Mesothelial cell of epicardium (in vitro differentiated cells): ENCODE measurements around the gene HOXA2. TPM values are rescaled to one million over a fixed set of nuclear protein-coding genes. Genes with fewer than 3 reads are reported as not detected.

Experiments
- DNase-seq, 2 experiments: peaks; one replicate each; pipeline ENCODE4 v3.0.0; 2021; ENCODE audit warnings: low spot score in 2 of 2; ENCODE audit not compliant: unreplicated experiment in 2 of 2
- H3K27ac Mint-ChIP-seq: 2 replicates; pipeline ENCODE4 v1.8.0; 2021; ENCODE audit warnings: mixed read lengths
- H3K27me3 Mint-ChIP-seq: 2 replicates; pipeline ENCODE4 v1.8.0; 2021; ENCODE audit warnings: low read depth, mixed read lengths
- H3K36me3 Mint-ChIP-seq: 2 replicates; pipeline ENCODE4 v1.8.0; 2021; ENCODE audit warnings: mixed read lengths
- H3K4me1 Mint-ChIP-seq: 2 replicates; pipeline ENCODE4 v1.8.0; 2021; ENCODE audit warnings: mixed read lengths
- H3K4me3 Mint-ChIP-seq: 2 replicates; pipeline ENCODE4 v1.8.0; 2021; ENCODE audit warnings: mild to moderate bottlenecking, moderate library complexity, mixed read lengths
- H3K9me3 Mint-ChIP-seq: 2 replicates; pipeline ENCODE4 v1.8.0; 2021; ENCODE audit warnings: mixed read lengths
- total RNA-seq: library from RNA; stranded (reverse); gene quantifications from 3 replicates; pipeline ENCODE4 v1.2.1, GENCODE V29; 2021
- TF ChIP-seq, protein P1 (sequence below): fragments of 200-600 bp; sonication (generic); IDR thresholded peaks from one replicate; pipeline ENCODE4 v1.5.0; 2021; ENCODE audit warnings: antibody characterized with exemption; ENCODE audit not compliant: unreplicated experiment

Gene HOXA2
- total RNA-seq, 1 donor from 2014 or later: 33.9 TPM

DNA sequence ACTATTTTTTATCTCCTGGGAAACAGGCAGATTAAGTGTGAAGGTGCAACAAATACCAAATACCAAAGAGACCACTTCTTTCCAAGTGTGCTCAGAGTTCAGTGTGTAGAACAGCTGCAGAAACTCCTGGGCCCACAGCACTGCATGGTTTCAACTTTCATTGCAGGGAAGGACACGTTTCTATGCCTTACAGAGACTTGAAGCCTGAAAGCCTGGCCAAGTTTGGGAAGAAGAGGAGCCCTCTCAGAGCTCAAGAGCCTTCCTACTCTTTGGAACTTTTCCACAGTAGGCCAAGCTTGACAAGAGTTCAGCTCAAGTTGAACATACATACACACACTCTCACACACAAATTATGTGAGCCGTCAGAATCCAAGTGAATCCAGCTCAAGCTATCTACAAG lies 25.6 kb upstream of the HOXA2 start:
- TF ChIP-seq, protein P1, sequence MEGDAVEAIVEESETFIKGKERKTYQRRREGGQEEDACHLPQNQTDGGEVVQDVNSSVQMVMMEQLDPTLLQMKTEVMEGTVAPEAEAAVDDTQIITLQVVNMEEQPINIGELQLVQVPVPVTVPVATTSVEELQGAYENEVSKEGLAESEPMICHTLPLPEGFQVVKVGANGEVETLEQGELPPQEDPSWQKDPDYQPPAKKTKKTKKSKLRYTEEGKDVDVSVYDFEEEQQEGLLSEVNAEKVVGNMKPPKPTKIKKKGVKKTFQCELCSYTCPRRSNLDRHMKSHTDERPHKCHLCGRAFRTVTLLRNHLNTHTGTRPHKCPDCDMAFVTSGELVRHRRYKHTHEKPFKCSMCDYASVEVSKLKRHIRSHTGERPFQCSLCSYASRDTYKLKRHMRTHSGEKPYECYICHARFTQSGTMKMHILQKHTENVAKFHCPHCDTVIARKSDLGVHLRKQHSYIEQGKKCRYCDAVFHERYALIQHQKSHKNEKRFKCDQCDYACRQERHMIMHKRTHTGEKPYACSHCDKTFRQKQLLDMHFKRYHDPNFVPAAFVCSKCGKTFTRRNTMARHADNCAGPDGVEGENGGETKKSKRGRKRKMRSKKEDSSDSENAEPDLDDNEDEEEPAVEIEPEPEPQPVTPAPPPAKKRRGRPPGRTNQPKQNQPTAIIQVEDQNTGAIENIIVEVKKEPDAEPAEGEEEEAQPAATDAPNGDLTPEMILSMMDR: no peak
- Mint-ChIP-seq H3K4me3 (peak overlapping the region; percentile 88), H3K9me3 (no peaks in the 10 kb centered on the region), H3K27me3 (no peaks in the 10 kb centered on the region), H3K36me3 (peaks cover 24% of the 10 kb centered on the region), H3K4me1 (peaks cover 84% of the 10 kb centered on the region), H3K27ac (peak overlapping the region; percentile 100)
- DNase-seq: no peak

DNA sequence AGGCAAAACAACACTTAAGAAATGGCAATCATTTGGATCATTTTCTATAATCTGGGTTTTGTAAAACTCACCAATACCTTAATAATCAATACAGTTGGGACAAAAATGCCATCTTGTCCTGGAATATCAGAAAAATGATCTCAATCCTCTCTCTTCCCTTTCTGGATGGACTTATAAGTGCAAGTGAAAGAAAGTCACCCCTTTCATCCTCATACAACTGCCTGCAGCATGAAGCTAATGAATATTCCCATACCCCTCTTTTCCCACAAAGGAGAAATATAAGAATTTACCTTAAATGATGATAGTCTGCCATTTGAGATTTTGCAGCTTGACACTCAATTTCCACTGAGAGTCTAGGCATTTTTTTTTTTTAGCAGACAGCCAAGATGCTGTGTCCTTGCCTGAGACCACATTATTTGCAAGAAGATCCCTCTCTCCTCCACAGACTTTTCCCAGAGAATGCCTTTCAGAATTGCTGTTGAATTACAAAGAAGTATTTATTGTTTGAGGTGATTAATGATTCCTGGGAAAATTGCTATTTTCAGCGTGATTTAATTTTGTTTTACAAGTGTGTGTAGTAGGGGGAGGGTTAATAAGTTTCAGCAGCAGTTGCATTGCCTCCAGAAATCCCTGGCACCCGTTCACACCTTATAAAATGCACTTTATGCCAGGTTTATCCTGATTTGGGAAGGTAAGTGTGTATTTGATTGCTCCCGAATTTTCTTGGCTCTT lies 24.3 kb upstream of the HOXA2 start:
- no peak for DNase-seq
- peak overlapping the region; percentile 88 for H3K4me3 Mint-ChIP-seq
- H3K27me3 Mint-ChIP-seq: no peaks in the 10 kb centered on the region
- peak overlapping the region; percentile 100 for H3K27ac Mint-ChIP-seq
- H3K36me3 Mint-ChIP-seq: peaks cover 35% of the 10 kb centered on the region
- TF ChIP-seq, protein P1: no peak
- H3K4me1 Mint-ChIP-seq: peaks cover 86% of the 10 kb centered on the region
- no peaks in the 10 kb centered on the region for H3K9me3 Mint-ChIP-seq

DNA sequence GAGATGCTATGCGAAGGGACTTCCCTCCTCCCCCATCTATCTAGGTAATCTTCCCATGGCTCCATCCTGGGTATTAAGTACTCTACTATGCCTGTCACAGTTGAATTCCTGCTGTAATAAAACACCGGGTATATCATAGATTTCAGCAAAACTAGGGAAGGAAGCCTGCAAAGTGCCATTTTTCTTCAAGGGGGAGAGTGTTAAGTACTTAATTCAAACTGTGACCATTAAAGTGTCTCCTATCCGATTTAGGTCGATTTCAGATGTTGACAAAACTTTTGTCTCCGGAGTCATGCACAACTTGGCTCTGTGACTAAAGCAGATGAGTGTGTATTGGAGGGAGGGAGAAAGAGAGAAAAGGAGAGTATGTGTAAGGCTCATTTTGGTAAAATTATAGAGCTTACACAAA lies 23.5 kb upstream of the HOXA2 start:
- H3K36me3 Mint-ChIP-seq: peaks cover 36% of the 10 kb centered on the region
- peak overlapping the region; percentile 88 for H3K4me3 Mint-ChIP-seq
- peak overlapping the region; percentile 100 for H3K27ac Mint-ChIP-seq
- H3K9me3 Mint-ChIP-seq: no peaks in the 10 kb centered on the region
- H3K4me1 Mint-ChIP-seq: peaks cover 86% of the 10 kb centered on the region
- no peak for DNase-seq
- TF ChIP-seq, protein P1: no peak
- H3K27me3 Mint-ChIP-seq: no peaks in the 10 kb centered on the region

DNA sequence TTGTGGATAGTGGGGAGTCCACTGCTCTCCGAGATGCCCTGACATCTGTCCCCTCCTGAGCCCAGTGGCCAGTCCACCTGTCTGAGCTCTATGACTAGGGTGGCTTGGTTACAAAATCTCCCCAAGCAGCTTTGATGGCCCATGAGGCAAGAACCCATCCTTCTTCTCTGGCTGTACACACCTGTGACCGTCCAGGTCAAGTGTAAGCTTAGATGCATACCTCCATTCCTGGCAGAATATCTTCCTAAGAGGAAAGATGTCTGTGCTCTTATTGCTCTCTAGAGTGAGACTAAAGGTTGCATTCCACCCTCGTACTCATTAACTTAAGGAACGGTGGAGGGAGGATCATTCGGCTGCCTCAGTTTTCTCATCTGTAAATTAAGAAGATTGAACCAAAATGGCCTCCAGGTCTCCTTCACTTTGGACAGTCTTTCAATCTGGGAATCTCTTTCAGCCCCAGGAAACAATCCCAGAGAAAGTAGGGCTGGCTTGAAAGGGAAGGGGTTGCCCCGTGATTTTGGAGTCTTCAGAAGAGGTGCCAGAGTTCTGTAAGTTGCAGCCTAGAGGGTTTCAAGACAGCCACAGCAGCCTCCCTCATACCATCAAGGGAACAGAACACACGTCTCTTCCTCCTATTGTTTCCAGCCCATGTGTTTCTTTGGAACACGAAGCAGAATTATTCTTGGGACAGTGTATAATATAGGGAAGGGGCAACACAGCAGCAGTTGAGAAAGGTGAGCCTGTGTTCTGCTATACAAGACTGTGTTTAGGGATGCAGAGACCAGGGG lies 22.6 kb upstream of the HOXA2 start:
- peaks cover 36% of the 10 kb centered on the region for H3K36me3 Mint-ChIP-seq
- no peaks in the 10 kb centered on the region for H3K27me3 Mint-ChIP-seq
- peak overlapping the region; percentile 100 for H3K27ac Mint-ChIP-seq
- DNase-seq: no peak
- no peaks in the 10 kb centered on the region for H3K9me3 Mint-ChIP-seq
- H3K4me3 Mint-ChIP-seq: peak overlapping the region; percentile 88
- H3K4me1 Mint-ChIP-seq: peaks cover 95% of the 10 kb centered on the region
- TF ChIP-seq, protein P1: no peak

DNA sequence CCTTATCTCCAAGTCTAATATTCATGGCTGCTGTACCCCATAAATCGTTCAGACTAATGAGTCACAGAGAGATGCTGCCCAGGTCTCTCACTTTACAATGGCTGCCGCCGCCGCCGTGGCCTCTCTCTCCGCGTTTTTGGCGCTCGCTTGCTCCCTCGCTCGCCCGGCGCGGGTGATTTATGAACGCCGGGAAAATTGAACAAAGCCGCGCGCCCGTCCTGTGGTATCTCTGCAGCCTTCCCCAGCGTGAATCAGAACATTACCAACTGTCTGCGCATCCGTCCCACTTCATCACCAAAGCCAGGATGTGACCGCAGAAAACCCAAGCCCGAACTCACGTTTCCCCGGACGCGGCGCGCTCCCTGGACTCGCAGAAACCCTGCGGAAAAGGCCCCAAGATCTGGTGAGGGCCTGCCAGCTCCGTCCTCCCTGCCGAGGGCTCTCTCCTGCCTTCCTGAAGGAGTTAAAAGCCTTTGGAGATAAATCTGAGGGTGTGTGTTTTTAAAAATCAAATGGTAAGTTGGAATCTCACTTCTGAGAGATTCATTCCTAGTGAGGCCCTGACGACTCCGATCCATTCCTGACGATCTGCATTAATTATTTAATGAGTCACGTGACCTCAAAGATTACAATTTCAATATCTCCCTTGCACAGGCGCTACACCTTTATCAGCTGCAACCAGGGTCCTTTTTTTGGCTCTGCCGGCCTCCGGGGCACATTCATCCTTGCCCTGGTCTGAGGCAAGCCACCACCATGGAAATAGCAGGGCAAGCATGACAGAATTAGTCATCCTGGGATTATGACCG lies 21.8 kb upstream of the HOXA2 start:
- Mint-ChIP-seq H3K4me3 (peak overlapping the region; percentile 88), H3K9me3 (no peaks in the 10 kb centered on the region), H3K36me3 (peaks cover 36% of the 10 kb centered on the region), H3K4me1 (peaks cover 100% of the 10 kb centered on the region), H3K27me3 (no peaks in the 10 kb centered on the region), H3K27ac (peak overlapping the region; percentile 100)
- TF ChIP-seq, protein P1: no peak
- peak in 1 of 2 experiments; percentile 83 for DNase-seq
